ENCODE data around the gene KLHL30.

DNA sequence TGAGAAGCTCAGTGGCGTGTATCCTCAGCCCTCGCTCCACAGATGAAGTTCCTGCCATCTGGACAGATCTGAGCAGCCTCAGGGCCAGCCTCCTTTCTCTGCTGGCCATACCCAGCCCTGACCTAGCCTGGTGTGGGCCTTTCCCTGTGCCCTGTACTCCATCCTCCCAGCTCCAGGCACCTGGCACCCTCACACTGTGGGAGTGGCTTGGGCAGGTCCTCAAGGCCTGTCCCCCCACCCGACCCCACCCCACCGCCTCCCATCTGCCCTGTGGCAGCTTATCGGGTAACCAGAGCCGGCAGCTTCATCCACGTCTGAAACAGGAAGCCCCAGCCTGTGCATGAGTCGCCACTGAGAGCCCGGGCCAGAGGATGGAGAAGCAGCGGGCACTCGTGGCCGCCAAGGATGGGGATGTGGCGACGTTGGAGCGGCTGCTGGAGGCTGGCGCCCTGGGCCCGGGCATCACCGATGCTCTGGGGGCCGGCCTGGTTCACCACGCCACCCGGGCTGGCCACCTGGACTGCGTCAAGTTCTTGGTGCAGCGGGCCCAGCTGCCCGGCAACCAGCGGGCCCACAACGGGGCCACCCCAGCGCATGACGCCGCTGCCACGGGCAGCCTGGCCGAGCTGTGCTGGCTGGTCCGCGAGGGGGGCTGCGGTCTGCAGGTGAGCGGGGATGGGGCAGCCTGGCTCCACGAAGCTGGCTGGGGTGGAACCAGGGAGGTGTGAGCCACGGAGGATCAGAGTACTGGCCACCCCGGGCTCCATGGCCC lies 38.2 kb upstream of the KLHL30 start, which contains the start of gene ESPNL:
- TF ChIP-seq CTCF (IDR thresholded peaks at IDR 0.05), result no peak
- no peak for TF ChIP-seq POLR2AphosphoS5 (IDR thresholded peaks at IDR 0.05; ENCODE audit: insufficient read depth in 1 of 2, low read depth in 1 of 2)

All from vagina (tissue), 2 donors.